Right lobe of liver (tissue), 6 donors: Measurements from ENCODE around the gene ZNF438. TPM values are rescaled to one million over a fixed set of nuclear protein-coding genes. Genes with fewer than 3 reads are reported as not detected.

Experiments
- ATAC-seq, 4 donors: fragments of 200-7000 bp; cut with Tn5 transposase; one replicate each; pipeline ENCODE4 v1.9.1; 2020; ENCODE audit warnings: mild to moderate bottlenecking in 4 of 4, moderate library complexity in 4 of 4
- DNase-seq, 3 donors: peaks; one replicate each; pipeline ENCODE4 v3.0.0-alpha.2; 2020
- H3K27ac ChIP-seq, 3 donors: fragments of 200-600 bp; one replicate each; pipeline ENCODE4 v1.8.0; 2022
- H3K27me3 ChIP-seq, 2 donors: fragments of 200-600 bp; one replicate each; pipeline ENCODE4 v1.8.0; 2022
- H3K36me3 ChIP-seq, 4 donors: fragments of 200-600 bp; sonication (generic) in 1 of 4; one replicate each; pipeline versions ENCODE4 v1.5.1 to v1.8.0; 2017 to 2022; ENCODE audit warnings: control low read depth in 1 of 4
- H3K4me1 ChIP-seq, 4 donors: fragments of 200-600 bp; sonication (generic) in 1 of 4; one replicate each; pipeline versions ENCODE4 v1.5.1 to v1.8.0; 2017 to 2022; ENCODE audit warnings: control low read depth in 1 of 4
- H3K4me3 ChIP-seq, 3 donors: fragments of 200-600 bp; one replicate each; pipeline ENCODE4 v1.8.0; 2022
- H3K9me3 ChIP-seq, 4 donors: fragments of 200-600 bp; sonication (generic) in 1 of 4; one replicate each; pipeline versions ENCODE4 v1.5.1 to v1.8.0; 2017 to 2022; ENCODE audit warnings: control low read depth in 1 of 4
- CTCF ChIP-seq, 4 donors: fragments of 200-600 bp in 3 of 4; fragments of 450-650 bp in 1 of 4; IDR thresholded peaks; one replicate each; pipeline versions ENCODE4 v1.5.1 to v1.8.0; 2016 to 2022; ENCODE audit warnings: antibody characterized with exemption in 4 of 4, mild to moderate bottlenecking in 2 of 4
- POLR2A ChIP-seq: fragments of 450-650 bp; IDR thresholded peaks from one replicate; pipeline ENCODE4 v1.6.1; 2017; ENCODE audit warnings: antibody characterized with exemption, mild to moderate bottlenecking
- WGBS: methylation state at CpG from one replicate; pipeline ENCODE4 v1.1.6; 2018; ENCODE audit warnings: low coverage, low lambda C conversion rate; ENCODE audit not compliant: insufficient coverage; ENCODE audit errors: missing lambda C conversion rate; 5-methylcytosine and 5-hydroxymethylcytosine counted together
- intact Hi-C, 2 donors: fragments of 100-400 bp; cut with DNase I; formaldehyde crosslinking; loops; one replicate each; pipeline versions ENCODE4 v1.11.2 to v1.14.1; 2022
- total RNA-seq, 6 experiments: library from RNA; depleted of rRNA in 2 of 6; stranded (reverse); fragments of >200 nt in 2 of 6; fragmentation: NEBNext Ultra II Directional in 3 of 6; extraction: Animal tissue kit (Norgen Biotek cat#: 25700) in 3 of 6; gene quantifications; one replicate each; pipeline versions ENCODE4 v1.1.0 to v1.2.4, GENCODE V29; 2016 to 2023
- donor health status: DM: no; HTN: yes; CAD: no.
- donor health status: DM: no; HTN: no; CAD: no.
- donor health status: DM: no; HTN: no; CAD: no.
- donor health status: DM: no; HTN: yes; CAD: no.
- donor health status: DM: no; HTN: yes; CAD: no.

The ZNF438 gene
- total RNA-seq, 6 experiments from 2014 or later = 2.5 to 5.2 (median 3.3) TPM

- Histone ChIP-seq H3K27ac (no peak overlapping the region), H3K4me3 (no peak overlapping the region)
These were observed 43.0 kb upstream of the ZNF438 start for GRCh38 chr10:31074722-31075086.

GRCh38 chr10:31073996-31074721 lies 42.5 kb upstream of the ZNF438 start:
- no peaks in the 10 kb centered on the region for H3K4me1 ChIP-seq
- TF ChIP-seq CTCF (IDR thresholded peaks at IDR 0.05) (no peak), POLR2A (no peak)
- H3K4me3 ChIP-seq = no peak overlapping the region
- ATAC-seq (no peak), DNase-seq (no peak)
- H3K36me3 ChIP-seq = no peaks in the 10 kb centered on the region
- H3K27me3 ChIP-seq = no peaks in the 10 kb centered on the region
- no peaks in the 10 kb centered on the region for H3K9me3 ChIP-seq
- 61% methylated on average over 5 of the region's 5 CpGs for WGBS
- H3K27ac ChIP-seq = no peak overlapping the region
- intact Hi-C loops = no loop called here

More at GRCh38 chr10:31074722-31075086, 43.0 kb upstream of the ZNF438 start:
- DNase-seq (no peak), ATAC-seq (no peak)
- no peak for TF ChIP-seq POLR2A
- intact Hi-C loops = no loop called here
- no peaks in the 10 kb centered on the region for H3K4me1 ChIP-seq
- H3K36me3 ChIP-seq = no peaks in the 10 kb centered on the region
- H3K27me3 ChIP-seq = no peaks in the 10 kb centered on the region
- no peaks in the 10 kb centered on the region for H3K9me3 ChIP-seq
- 82% methylated on average over 5 of the region's 5 CpGs for WGBS

GRCh38 chr10:31073211-31073610 lies 41.5 kb upstream of the ZNF438 start:
- intact Hi-C loops = no loop called here
- ATAC-seq (no peak), DNase-seq (no peak)
- Histone ChIP-seq H3K4me1 (no peaks in the 10 kb centered on the region), H3K4me3 (no peak overlapping the region), H3K27ac (no peak overlapping the region), H3K9me3 (no peaks in the 10 kb centered on the region), H3K27me3 (no peaks in the 10 kb centered on the region), H3K36me3 (no peaks in the 10 kb centered on the region)
- WGBS = 87% methylated on average over 5 of the region's 5 CpGs
- no peak for TF ChIP-seq CTCF (IDR thresholded peaks at IDR 0.05)
- TF ChIP-seq POLR2A = no peak

- intact Hi-C loops = no loop called here
- no peaks in the 10 kb centered on the region for H3K36me3 ChIP-seq
- H3K9me3 ChIP-seq = no peaks in the 10 kb centered on the region
- H3K4me3 ChIP-seq = no peak overlapping the region
- DNase-seq (no peak), ATAC-seq (no peak)
- H3K27ac ChIP-seq = no peak overlapping the region
- H3K27me3 ChIP-seq = no peaks in the 10 kb centered on the region
- no peak for TF ChIP-seq POLR2A
- no peak for TF ChIP-seq CTCF (IDR thresholded peaks at IDR 0.05)
- WGBS = 55% methylated on average over 2 of the region's 2 CpGs
- no peaks in the 10 kb centered on the region for H3K4me1 ChIP-seq
These were observed 40.8 kb upstream of the ZNF438 start for GRCh38 chr10:31072451-31072850.

- DNase-seq = no peak
- H3K4me3 ChIP-seq = no peak overlapping the region
- no peak for ATAC-seq
- H3K36me3 ChIP-seq = no peaks in the 10 kb centered on the region
- WGBS = 55% methylated on average over 5 of the region's 6 CpGs
- no peaks in the 10 kb centered on the region for H3K27me3 ChIP-seq
- no peaks in the 10 kb centered on the region for H3K9me3 ChIP-seq
- TF ChIP-seq CTCF (IDR thresholded peaks at IDR 0.05) = no peak
- intact Hi-C loops = no loop called here
- H3K4me1 ChIP-seq = no peaks in the 10 kb centered on the region
- H3K27ac ChIP-seq = no peak overlapping the region
These were observed 39.8 kb upstream of the ZNF438 start for GRCh38 chr10:31071232-31072005.
